T-helper 22 cell (primary cell): ENCODE data around the gene TENT4A.

Experiments
- DNase-seq: peaks from one replicate; pipeline ENCODE4 v3.0.0-alpha.2; 2020; ENCODE audit warnings: low read depth

Gene TENT4A

DNA sequence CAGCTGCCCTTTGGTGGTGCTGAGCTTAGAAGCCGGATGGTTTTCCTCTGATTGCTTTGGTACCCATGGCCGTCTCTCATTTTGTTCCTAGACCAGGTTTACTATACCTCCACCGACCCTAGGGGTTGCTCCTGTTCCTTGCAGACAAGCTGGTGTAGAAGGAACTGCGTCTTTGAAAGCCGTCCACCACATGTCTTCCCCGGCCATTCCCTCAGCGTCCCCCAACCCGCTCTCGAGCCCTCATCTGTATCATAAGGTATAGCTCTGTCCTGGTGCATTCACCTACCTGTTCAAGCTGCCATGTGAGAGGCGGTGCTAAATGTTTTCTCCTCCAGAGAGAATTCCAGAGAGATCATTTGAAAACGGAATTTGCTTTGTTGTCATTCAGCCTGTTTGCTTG lies 39.5 kb downstream of the TENT4A start:
- DNase-seq, result no peak

DNA sequence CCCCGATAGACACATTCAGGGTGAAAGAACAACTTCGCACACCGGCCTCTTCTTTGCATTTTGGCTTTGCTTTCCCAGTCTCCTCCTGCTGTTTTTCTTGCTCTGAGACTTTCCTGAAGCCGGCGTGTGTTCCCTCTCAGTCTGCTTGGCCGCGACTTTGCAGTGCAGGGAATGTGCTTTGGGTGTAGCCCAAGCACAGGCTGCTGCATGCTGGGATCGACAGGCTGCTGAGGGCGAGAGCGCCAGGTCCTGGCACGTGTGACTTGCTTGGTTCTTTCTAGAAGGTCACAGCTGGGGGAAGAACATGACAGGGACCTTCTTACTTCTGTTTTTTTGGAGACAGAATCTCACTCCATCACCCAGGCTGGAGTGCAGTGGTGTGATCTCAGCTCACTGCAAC lies 40.6 kb downstream of the TENT4A start:
- DNase-seq, result no peak

- DNase-seq, result no peak
These were observed 41.5 kb downstream of the TENT4A start for GRCh38 chr5:6754766-6755165.

DNA sequence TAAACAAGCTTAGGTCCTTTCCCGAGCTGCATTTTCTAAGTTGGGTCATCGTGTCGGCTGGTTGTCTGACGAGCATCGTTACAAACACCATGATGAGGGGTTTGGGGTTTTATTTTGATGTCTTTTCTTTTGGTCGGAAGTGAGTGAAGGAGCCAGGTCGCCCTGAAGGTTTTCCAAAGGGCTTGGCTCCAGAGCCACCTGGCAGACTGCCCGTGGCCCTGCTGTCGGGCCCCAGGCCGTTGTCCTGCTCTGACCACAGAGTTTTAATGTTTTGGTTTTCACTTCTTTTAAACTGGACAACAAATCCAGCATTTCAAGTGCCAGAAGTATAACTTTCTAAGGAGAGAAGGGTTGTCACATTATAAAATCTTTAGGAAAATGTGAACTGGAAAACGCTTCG lies 42.3 kb downstream of the TENT4A start:
- no peak for DNase-seq

DNA sequence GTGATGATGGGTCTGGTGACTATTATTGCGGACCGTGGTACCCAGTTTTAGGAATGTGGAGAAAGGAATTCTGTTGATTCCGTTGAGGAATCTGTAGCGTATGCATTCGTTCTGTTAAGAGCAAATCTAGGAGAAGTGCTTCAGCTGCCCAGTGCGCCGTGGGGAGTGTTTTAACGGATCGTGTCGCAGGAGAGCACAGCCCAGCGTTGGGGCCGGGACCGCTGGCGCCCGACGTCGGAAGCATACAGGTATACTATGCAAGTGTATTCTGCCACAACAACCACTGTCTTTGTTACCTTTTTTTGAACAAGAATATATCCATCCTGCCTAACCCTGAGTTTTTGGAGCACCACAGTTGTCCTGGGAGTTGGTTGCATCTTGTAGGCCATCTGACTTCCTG lies 42.7 kb downstream of the TENT4A start:
- DNase-seq, result no peak

- DNase-seq, result no peak
These were observed 44.3 kb downstream of the TENT4A start for GRCh38 chr5:6757414-6757969.

DNA sequence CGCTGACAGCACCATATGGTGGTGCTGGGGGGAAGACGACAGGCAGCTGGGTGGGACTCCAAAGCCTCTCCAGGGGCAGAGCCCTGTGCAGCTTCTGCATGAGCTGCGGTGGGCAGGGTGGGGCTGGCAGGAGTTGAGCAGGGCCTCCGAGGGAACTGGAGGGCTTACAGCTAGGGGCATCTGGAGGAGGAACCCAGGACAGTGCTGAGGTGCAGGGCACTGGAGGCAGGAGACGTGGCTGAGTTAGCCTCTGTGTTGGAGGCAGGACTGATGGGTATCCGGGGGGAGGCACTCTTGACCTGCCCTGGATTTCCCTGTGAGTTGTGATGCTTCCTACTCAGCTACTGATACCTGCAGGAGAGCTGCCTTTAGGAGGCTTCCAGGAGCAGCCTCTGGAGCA lies 45.0 kb downstream of the TENT4A start:
- DNase-seq, result no peak

GRCh38 chr5:6758706-6759105 lies 45.5 kb downstream of the TENT4A start:
- DNase-seq, result no peak

DNA sequence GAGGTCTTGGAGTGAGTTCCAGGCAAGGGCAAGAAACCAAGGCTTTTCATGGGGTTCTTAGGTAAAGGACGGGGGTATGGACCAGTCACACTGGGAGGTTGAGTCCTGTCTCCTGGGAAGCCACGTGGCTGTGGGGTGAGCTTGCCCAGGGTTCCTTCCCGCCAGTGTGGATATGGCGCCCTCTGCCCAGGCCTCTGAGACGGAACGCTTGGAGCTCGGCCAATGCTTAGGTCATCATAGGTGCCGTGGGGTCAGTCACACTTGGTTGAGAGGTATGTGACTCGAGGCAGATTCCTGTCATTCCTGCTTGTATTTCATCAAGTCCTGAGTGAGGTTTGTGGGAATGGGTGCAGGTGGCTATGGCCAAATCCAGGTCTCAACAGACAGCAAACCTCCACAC lies 46.2 kb downstream of the TENT4A start:
- no peak for DNase-seq

DNA sequence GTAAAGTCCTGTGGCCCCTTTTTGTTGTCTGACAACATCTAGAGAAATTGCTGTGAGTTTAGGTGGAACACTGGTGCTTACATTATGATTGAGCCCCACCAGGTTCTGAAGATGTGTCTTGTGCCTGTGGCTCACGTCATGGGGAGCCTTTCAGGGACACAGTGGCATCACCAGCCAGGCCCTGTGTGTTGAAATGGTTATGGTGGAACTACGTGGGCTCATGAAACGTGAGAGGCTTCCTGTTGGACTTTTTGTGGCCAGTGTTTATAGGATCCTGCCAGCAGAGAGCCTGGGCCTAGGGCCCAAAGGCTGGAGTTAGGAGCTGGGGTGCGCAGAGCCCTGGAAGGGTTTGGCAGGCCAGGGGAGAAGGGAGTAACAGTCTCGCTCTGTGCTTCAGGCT lies 46.8 kb downstream of the TENT4A start:
- no peak for DNase-seq

GRCh38 chr5:6760686-6761085 lies 47.5 kb downstream of the TENT4A start:
- no peak for DNase-seq

DNA sequence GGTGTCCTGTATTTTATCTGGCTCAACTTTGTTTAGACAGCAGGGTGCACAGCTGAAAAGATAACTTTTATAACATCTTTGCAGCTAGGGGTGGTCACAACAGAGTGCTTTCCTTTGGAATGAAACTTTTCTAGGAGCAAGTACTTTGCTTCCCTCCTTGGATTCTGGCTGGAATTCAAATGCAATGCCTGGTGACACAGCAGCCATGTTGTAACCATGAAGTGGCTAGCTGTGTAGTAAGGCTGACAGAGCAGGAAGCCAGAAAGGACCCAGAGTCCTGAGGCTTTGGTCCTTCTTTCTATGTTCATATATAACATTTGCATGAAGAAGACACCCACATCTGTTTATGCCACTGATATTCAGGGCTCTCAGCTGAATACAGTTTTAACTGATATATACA lies 48.1 kb downstream of the TENT4A start:
- DNase-seq, result no peak

DNA sequence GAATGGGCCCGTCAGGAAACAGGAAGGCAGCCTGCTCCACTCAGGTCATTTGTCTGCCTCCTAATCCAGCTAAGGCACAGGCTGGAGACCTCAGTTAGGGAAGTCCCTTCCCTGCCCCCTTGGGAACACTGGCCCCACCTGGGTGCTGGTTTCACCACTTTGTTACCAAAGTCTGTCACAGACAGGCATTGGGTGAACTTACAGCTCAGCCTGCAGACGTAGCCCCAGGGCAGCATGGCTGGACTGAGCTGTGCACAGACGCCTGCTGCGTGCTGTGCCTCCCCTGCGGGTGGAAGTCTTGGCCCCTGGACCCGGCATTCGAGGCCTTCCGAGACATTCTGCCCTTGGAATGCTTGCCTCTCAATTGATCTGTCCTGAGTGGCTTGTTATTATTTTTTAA lies 48.9 kb downstream of the TENT4A start:
- DNase-seq, result no peak

DNA sequence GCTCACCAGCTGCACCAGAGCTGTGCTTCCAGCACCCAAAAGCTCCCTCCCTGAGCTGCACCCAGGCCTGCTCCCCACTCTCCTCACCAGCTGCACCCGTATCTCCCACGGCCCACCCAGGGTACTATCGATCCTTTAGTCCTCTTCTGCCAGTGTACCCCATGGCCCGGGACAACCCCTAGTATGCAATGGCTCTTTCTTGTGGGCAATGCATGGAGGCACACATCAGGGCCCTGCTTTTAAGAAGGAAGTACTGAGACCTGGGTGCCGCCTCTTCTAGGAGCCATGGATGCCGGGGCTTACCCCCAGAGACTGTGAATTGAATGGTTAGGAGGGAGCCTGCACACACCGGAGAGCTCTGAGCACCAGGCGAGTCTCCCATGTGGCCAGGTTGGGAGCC lies 49.5 kb downstream of the TENT4A start:
- no peak for DNase-seq

- DNase-seq, result no peak
These were observed 50.0 kb downstream of the TENT4A start for GRCh38 chr5:6763191-6763590.

GRCh38 chr5:6765612-6766525 lies 52.6 kb downstream of the TENT4A start:
- DNase-seq, result peak; percentile 24

GRCh38 chr5:6766604-6767093 lies 53.4 kb downstream of the TENT4A start:
- DNase-seq, result peak; percentile 31

DNA sequence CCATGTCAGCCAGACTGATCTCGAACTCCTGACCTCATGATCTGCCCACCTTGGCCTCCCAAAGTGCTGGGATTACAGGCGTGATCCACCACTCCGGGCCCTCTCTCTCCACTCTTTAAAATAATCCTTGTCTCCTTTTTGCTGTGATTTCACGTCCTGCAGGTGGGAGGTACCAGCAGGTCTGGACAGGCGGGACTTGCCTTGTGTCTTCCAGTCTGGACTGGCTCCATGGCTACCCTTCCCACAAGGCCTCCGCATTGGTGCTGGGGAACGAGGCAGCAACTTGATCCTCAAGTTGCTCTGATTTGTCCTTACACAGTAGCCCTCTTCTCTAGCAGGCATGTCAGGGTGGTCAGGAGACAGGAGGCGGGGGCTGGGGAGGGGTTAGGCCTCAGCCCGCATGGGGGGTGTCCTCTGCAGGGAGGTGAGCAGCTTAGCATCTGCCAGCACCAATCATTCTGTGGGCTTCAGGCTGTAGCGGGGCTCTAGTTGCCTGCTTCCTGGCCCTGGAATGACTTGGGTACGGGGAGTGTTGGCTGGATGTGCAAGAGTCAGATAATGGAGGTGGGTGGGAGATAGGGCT lies 54.3 kb downstream of the TENT4A start:
- no peak for DNase-seq

- DNase-seq, result no peak
These were observed 55.5 kb downstream of the TENT4A start for GRCh38 chr5:6768590-6769230.

GRCh38 chr5:6770826-6771607 lies 57.8 kb downstream of the TENT4A start:
- no peak for DNase-seq

DNA sequence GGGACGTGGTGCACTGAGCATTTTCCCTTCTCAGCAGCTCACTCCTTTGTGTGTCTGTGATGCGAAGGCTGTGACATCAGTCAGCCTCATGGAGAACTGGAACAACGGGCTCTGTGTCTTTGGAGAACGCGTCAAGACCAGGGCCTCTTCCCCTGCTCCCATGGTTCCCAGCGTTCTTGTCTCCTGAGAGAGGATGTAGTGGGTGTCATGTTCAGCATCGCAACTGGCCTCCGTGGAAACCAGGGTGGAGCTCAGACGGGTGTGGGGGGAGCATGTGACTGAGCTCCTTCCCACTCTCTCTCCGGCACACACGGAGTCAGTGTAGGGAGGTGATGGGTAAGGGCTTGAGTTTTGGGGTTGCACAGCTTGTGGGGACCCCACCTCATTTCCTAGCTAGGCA lies 59.7 kb downstream of the TENT4A start:
- DNase-seq, result no peak
